Sigmoid colon (tissue), 4 donors: ENCODE results near the gene THRSP.
"Not testable (repeated sequence)": the region's sequence is repeated elsewhere in the genome, so short reads cannot be mapped to it uniquely, and the experiment has no call there.

Source experiments
- CTCF ChIP-seq, 4 experiments: fragments of 450-650 bp in 3 of 4; fragments of 200-600 bp in 1 of 4; IDR thresholded peaks; one replicate each; pipeline ENCODE4 v1.5.1; 2016 to 2019; ENCODE audit warnings: antibody characterized with exemption in 4 of 4, mild to moderate bottlenecking in 3 of 4, moderate library complexity in 2 of 4
- POLR2A ChIP-seq, 2 donors: fragments of 450-650 bp; IDR thresholded peaks; one replicate each; pipeline ENCODE4 v1.6.1; 2016; ENCODE audit warnings: antibody characterized with exemption in 2 of 2, mild to moderate bottlenecking in 2 of 2, moderate library complexity in 2 of 2
- POLR2AphosphoS5 ChIP-seq, 4 donors: sonication (generic); formaldehyde crosslinking; IDR thresholded peaks; one replicate each; pipeline ENCODE4 v1.6.1; 2017; ENCODE audit warnings: antibody characterized with exemption in 4 of 4

GRCh38 chr11:78086521-78087074, 22.9 kb downstream of the THRSP start:
- not testable (repeated sequence) for TF ChIP-seq CTCF, POLR2AphosphoS5, POLR2A (IDR thresholded peaks at IDR 0.05)
